ENCODE measurements around the gene H1-8. TPM values are rescaled to one million over a fixed set of nuclear protein-coding genes. Genes with fewer than 3 reads are reported as not detected.
A peak's percentile ranks its signal among the peaks of the same experiment; 100 is the strongest.

Gene H1-8
- total RNA-seq, 1 donor from 2014 or later: not detected

DNA sequence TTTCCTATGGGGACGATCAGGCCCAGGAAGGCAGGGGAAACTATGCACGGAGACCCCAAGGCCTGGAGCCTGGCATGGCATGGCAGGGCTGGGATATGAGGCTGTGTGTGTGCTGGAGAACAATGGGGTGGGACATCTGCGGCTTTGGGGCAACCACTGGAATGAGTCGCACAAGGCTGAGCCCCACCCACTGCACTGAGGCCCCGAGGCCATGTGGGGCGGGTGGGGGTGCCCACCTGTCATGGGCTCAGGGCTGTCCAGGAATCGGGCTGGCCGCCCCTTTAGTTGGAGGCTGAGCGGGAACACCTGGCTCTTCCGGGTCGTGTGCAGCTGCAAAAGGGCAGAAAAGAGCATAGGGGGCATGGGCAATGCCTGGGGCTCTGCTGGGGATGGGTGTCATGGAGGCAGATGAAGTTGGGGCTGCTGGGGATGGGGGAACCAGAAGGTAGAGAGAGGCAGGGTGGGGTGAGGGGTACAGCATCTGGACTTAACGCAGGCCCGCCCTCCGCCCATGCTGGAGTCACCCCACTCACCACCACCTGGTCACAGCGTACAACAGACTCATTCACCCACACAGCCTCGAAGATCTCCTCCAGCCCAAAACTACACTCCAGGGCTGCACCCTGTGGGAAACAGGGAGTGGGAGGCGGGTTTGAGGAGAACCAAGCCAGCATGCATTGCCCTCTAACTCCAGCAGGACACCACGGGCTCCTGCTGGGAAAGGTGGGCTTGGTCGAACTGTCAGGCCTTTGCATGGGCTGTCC lies 32.4 kb downstream of the H1-8 start:
- Histone ChIP-seq H3K27me3 (no peaks in the 10 kb centered on the region), H3K27ac (peak overlapping the region in 1 of 2 donors; percentile 48), H3K9me3 (no peaks in the 10 kb centered on the region), H3K4me1 (no peaks in the 10 kb centered on the region), H3K4me3 (no peak overlapping the region), H3K36me3 (peaks cover 78 to 81% of the 10 kb centered on the region in 2 donors)
- TF ChIP-seq, protein P1, sequence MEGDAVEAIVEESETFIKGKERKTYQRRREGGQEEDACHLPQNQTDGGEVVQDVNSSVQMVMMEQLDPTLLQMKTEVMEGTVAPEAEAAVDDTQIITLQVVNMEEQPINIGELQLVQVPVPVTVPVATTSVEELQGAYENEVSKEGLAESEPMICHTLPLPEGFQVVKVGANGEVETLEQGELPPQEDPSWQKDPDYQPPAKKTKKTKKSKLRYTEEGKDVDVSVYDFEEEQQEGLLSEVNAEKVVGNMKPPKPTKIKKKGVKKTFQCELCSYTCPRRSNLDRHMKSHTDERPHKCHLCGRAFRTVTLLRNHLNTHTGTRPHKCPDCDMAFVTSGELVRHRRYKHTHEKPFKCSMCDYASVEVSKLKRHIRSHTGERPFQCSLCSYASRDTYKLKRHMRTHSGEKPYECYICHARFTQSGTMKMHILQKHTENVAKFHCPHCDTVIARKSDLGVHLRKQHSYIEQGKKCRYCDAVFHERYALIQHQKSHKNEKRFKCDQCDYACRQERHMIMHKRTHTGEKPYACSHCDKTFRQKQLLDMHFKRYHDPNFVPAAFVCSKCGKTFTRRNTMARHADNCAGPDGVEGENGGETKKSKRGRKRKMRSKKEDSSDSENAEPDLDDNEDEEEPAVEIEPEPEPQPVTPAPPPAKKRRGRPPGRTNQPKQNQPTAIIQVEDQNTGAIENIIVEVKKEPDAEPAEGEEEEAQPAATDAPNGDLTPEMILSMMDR (IDR thresholded peaks at IDR 0.05): no peak
- intact Hi-C loops (cut with DNase I): no loop called here
- no peak for DNase-seq (ENCODE audit: low spot score in 2 of 2)

GRCh38 chr3:129575997-129576384 lies 33.0 kb downstream of the H1-8 start:
- Histone ChIP-seq H3K27ac (peak overlapping the region; percentile 34 to 48), H3K9me3 (no peaks in the 10 kb centered on the region), H3K4me1 (no peaks in the 10 kb centered on the region), H3K4me3 (no peak overlapping the region), H3K36me3 (peaks cover 72 to 77% of the 10 kb centered on the region in 2 donors), H3K27me3 (no peaks in the 10 kb centered on the region)
- TF ChIP-seq, protein P1 (IDR thresholded peaks at IDR 0.05): no peak
- DNase-seq (ENCODE audit: low spot score in 2 of 2): no peak
- intact Hi-C loops (cut with DNase I): no loop called here

DNA sequence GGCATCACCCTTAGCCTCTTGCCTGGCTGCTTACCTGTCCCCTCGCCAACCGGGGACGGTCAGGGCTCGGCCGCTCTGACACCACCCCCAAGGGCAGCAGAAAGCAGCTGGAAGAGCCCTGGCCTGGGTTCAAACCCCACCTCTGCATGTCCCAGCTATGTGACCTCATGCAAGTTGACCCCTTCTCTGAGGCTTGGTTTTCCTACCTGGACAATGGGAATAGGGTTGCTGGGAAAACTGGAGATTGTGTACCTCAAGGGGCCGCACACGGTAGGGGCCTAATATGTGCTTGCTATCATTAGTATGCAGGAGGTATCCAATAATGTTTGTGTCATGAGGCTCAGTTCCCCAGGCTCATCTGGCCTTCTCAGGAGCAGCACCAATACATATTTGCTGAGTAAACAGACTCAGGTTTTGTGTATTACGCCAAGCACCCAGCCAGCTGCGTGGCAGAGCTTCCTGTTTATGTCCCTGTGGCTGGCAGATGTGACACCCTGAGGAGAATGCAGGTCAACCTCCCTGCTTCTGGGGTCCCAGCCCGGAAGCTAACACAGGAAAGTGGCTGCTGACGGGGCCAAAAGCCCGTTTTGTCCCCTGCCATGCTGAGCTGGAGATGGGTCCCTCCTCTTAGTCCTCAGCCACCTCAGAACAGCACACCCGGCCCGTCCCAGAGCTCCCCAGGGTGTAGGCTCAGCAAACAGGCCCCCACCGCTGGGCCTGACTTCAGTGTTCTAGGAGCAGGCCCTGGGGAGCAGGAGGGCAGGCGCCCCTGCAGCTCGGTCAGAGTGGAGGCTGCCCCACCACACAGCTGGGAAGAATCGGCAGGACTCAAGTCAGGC lies 33.8 kb downstream of the H1-8 start:
- Histone ChIP-seq H3K27ac (peak overlapping the region; percentile 58 to 70), H3K9me3 (no peaks in the 10 kb centered on the region), H3K27me3 (no peaks in the 10 kb centered on the region), H3K4me3 (no peak overlapping the region), H3K36me3 (peaks cover 70 to 74% of the 10 kb centered on the region in 2 donors), H3K4me1 (no peaks in the 10 kb centered on the region)
- DNase-seq (ENCODE audit: low spot score in 2 of 2): peak; percentile 76 to 86
- TF ChIP-seq, protein P1 (IDR thresholded peaks at IDR 0.05): no peak
- intact Hi-C loops (cut with DNase I): no loop called here

GRCh38 chr3:129577366-129577765 lies 34.4 kb downstream of the H1-8 start:
- Histone ChIP-seq H3K9me3 (no peaks in the 10 kb centered on the region), H3K27me3 (no peaks in the 10 kb centered on the region), H3K4me3 (no peak overlapping the region), H3K36me3 (peaks cover 65 to 74% of the 10 kb centered on the region in 2 donors), H3K27ac (peak overlapping the region; percentile 58 to 70), H3K4me1 (no peaks in the 10 kb centered on the region)
- TF ChIP-seq, protein P1 (IDR thresholded peaks at IDR 0.05): no peak
- peak in 1 of 2 donors; percentile 41 for DNase-seq (ENCODE audit: low spot score in 2 of 2)
- intact Hi-C loops (cut with DNase I): no loop called here

DNA sequence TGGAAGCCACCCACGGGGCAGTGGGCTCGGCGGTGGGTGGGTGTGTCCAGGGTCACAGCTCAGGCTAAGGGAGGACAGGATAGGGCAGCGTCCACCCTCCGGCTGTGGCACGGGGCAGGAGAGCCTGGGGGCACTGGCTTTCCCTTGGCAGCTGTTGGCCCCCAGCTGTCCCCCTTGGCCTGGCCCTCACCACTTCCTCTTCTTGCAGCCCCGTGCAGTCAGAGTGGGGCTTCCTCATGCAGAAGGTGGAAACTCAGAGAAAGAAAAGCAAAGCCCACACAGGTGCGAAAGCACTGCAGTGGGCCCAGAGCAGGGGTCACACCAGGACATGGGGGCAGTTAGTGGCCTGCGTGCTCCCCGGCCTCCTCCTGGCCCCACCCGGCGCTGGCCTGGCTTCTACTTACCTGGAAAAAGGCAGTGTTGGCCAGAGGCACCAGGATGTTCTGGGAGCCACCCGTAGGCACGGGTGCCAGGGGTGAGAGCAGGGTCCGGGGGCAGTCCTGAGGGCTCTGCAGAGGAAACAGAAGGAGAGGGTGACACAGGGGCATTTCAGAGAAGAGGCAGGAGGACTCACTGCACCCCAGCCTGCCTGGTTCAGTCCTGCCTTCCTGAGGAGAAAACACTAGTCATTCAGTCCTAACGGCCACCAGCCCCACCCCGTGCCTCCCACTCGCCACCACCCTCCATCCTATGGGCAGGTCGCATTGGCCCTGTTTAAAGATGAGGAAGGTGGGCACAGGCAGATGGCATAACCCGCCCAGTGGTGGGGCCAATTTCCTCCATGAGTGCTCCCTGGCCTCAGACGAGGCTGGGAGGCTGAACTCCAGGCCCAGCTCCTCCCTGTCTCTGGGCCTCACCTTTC lies 35.2 kb downstream of the H1-8 start:
- peak in 1 of 2 donors; percentile 40 for DNase-seq (ENCODE audit: low spot score in 2 of 2)
- Histone ChIP-seq H3K27me3 (no peaks in the 10 kb centered on the region), H3K27ac (peak overlapping the region; percentile 58 to 70), H3K36me3 (peaks cover 57 to 74% of the 10 kb centered on the region in 2 donors), H3K9me3 (no peaks in the 10 kb centered on the region), H3K4me1 (no peaks in the 10 kb centered on the region), H3K4me3 (no peak overlapping the region)
- intact Hi-C loops (cut with DNase I): no loop called here
- TF ChIP-seq, protein P1 (IDR thresholded peaks at IDR 0.05): no peak
